HG02870 (cell line): Measurements from ENCODE around the gene PFDN4.
A peak's percentile ranks its signal among the peaks of the same experiment; 100 is the strongest.

Experiments
- ATAC-seq: cut with Tn5 transposase; IDR thresholded peaks from one replicate; pipeline ENCODE4 v1.9.1; 2021; ENCODE audit warnings: mild to moderate bottlenecking, moderate library complexity; ENCODE audit not compliant: unreplicated experiment

PFDN4 gene, protein sequence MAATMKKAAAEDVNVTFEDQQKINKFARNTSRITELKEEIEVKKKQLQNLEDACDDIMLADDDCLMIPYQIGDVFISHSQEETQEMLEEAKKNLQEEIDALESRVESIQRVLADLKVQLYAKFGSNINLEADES

DNA sequence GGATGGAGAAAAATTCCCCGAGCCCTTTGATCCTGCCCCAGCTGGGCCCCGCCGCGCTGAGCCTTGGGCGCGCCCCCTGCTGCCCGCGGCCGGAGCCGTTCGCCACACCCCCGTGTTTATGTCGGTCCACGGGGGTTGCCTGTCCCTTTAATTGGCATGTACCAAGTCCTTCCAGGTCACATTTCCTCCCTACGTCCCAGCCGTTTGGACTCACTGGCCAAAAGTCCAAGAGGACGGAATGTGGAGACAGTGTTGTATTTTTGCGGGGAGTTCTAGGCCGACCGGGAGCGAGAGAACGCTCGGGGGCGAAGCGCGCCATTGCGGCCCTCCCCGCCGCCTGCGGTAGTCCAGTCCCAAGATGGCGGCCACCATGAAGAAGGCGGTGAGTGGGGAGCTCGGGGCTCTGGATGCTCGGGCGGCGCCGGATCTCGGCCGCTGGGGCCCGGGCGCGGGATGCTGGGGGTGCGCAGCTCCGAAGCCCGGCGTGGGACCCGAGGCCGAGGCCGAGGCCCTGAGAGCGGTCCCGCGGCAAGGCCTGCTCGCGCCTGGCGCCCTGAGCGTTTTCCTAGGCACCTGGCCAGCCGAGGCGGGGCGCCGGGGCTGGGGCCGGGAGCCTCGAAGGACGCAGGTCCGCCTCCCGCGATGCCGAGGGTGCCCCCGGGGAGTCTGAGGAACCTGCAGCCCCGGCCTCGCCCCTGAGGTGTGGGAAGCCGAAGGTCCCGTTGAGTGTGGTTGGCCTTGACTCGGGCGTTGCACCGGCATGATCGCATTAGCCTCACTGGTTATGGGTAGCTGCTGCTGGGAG, at the start of gene PFDN4:
Gene PFDN4 (plus strand): TSS at position 345 of the 805 bp plus-strand sequence. CDS start 14 bp downstream, at position 359.
- peak; percentile 92 for ATAC-seq

DNA sequence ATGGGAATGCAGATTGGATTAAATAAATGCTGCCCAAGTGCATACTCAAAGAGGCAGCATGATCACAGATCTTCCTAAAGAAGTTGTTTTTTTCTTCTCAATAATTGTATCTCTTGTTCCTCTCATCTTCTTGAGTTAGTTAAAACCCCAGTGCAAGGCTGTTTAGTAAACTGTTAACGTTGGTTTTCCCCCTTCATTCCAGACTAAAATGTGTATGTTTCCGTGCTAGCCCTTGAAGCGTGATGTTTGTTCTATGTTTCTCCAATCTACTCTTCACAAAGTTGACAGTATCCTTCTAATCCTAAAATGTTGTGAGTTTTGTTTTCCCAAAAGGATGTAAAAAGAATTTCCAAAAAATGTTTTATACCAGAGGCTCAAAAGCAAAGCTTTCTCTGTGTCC, 49.7 kb upstream of the PFDN4 start:
- no peak for ATAC-seq

- ATAC-seq, result no peak
Measured at GRCh38 chr20:54158856-54159418, 49.0 kb upstream of the PFDN4 start.

DNA sequence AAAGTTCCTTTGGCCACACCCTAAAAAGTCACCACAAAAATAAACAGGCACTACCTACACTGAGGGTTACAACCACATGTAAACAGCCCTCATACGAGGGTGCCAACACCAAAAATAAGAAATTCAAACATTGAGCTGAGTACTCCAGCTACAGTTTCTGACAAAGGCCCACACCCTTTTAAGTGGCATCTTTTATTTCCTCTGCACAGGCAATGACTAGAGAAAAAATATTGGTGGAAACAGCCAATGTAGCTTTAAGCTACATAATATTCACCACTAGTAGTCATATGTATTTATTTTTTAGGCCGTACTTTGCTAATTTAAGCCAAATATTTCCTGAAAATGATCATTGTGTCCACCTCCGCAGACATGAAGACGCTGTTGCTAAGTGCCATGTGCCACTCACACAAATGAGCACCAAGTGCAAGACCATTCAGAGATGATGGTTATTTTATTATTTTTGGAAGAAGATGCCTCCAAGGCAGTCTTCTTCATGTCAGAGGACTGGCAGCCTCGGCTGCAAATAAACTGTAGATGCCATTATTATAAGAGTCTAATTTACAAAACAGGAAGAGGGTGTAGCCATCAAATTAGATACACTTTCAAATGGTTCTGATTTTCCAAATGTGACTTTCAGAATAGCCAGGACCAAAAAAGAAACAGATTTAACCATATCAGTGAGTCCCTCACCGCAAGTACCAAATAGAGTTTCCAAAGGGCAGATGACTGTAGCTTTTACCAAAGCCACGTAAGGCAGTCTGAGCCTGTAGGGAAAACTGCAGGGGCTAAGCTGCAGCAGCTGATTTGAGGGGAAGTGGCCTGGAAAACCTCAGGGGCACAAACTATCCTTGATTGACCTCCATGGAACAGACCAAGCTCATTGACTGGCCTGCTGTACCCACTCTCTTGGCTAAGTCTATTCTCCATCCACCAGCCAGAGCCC, 47.6 kb upstream of the PFDN4 start:
- ATAC-seq, result no peak

DNA sequence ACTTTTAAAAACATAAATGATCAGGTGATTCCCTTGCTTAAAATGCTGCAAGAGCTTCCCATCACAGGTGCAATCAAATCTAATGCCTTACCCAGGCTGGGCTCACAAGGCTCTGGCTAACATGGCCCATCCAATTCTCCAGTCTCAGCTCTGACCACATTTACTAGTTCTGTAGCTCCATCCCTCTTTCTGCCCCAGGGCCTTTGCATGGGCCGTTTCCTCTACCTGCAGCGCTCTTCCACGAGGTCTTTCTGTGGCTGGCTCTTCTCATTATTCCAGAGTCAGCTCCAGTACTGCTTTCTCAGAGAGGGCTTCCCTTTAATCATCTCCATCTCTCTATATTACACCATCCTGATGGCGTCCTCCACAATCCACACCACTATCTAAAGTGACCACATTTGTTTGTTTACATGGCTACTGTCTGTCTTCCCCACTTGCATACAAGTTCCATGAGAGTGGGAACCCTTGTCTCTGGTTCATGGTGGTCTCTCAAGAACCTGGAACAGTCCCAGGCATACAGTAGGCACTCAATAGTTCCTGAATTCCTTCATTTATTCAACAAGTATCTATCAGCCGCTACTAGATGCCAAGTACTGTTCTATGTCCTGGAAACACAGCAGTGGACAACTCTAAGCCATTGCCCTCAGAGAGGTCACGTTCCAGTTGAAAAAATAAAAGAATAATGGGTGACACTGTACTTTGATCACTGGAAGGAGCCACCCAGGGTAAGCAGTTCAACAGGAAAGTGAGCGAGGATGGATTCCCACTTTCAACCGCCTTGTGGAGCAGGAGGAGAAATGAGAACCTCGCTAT, 46.7 kb upstream of the PFDN4 start:
- no peak for ATAC-seq

DNA sequence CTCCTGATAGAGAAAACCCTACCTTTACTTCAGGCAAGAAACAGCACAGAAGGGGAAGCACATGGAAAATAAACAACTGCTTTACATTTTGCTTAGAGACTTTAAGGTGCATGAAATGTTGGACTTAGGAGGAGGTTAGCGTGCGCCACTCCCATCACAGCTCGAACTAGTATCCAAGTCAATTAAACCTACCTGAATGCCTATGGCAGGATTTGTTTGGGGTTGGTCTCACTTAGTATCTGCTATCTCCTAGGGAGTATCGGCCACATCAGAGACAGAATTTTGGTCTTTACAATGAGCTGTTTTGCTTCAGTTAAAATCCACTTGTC, 46.1 kb upstream of the PFDN4 start:
- no peak for ATAC-seq

GRCh38 chr20:54162378-54163009, 45.4 kb upstream of the PFDN4 start:
- no peak for ATAC-seq

DNA sequence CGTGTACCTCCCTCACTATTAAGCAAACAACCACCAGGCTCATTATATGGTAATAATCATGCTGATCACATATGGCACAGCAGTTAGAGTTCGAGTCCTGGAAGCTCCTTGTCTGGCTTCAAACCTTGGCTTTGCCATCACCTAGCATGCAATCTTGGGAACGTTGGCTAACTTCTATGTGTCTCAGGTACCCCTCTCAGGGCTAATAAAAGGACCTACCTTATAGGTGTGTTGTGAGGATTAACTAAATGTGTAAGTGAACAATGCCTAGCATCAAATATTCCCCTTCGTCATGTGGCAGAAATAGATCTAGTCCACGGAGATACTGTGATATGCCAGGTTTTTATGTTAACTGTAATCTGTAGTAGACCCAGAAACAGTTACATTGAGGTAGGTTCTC, 44.5 kb upstream of the PFDN4 start:
- no peak for ATAC-seq

GRCh38 chr20:54165014-54165413, 42.9 kb upstream of the PFDN4 start:
- ATAC-seq, result no peak

- ATAC-seq, result no peak
Measured at GRCh38 chr20:54165803-54166202, 42.1 kb upstream of the PFDN4 start.

- ATAC-seq, result no peak
Measured at GRCh38 chr20:54166987-54167662, 40.8 kb upstream of the PFDN4 start.

- no peak for ATAC-seq
Measured at GRCh38 chr20:54167909-54168872, 39.7 kb upstream of the PFDN4 start.

DNA sequence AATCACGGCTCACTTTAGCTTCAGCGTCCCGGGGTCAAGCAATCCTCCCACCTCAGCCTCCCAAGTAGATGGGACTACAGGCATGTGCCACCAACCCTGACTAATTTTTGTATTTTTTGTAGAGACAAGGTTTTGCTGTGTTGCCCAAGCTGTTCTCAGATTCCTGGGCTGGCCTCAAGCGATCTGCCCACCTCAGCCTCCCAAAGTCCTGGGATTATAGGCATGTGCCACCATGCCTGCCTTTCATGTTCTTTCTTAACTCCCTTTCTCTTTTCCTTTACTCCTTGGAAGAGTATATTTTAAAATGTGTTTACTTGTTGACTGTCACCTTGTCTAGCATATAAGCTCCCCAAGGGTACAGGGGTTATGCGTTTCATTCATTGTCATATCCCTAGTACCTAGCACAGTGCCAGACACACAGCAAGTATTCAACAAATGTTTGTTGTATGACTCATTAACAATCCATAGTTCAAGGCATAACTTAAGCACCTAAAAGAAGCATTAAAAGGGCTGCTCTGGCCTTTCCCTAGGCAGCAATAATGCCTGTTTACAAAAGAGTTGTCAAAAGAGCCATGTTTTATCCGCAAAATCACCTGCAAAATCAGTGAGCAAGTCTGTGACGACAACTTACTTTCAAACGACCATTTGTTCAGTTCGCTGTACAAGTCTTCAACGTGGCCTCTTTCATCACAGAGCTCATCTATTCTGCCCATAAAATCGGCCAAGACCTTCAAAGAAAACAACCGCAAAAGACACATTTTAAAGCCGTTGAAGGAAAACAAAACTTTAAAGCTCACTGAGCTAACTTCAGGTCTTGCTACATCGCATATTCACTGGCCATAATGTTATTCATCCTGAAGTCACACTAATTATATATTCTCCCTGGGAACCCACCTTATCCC, 38.7 kb upstream of the PFDN4 start:
- ATAC-seq, result no peak

DNA sequence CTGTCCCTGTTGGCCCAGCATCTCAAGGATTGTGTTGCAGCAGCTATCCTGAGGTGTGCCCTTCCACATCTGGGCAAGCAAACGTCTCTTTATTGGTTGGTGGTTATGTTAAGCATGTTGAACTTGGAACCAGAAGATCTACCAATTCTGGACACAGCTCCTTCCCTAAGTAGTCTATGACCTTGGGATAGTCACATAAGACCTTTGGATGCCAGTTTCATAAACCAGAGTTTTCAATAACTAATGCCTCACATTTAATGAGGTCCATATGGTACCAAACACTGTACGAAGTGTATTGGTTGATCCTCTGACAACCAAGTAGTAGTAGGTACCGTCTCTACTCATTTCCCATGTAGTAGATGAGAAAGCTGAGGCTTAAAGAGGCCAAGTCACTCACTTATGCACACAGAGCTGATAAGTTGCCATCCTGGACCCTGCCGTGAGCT, 37.8 kb upstream of the PFDN4 start:
- no peak for ATAC-seq

DNA sequence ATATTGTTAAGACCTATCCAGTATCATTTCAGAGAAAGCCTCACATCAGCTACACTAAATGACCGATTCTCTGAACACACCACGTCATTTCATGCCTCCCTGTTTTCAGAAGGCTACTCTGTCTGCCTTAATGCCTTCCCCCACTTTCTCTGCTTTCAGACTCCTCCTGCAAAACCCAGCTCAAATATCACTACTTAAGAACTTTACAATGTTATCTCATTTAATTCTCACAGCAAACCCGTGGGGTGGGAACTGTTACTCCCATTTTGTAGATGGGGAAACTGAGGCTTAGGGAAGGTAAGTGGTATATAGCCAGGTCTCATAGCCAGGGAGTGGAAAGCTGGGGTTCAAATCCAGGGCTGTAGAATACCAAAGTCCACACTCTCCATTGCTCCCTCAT, 36.9 kb upstream of the PFDN4 start:
- no peak for ATAC-seq

- ATAC-seq, result no peak
Measured at GRCh38 chr20:54172532-54172855, 35.4 kb upstream of the PFDN4 start.

DNA sequence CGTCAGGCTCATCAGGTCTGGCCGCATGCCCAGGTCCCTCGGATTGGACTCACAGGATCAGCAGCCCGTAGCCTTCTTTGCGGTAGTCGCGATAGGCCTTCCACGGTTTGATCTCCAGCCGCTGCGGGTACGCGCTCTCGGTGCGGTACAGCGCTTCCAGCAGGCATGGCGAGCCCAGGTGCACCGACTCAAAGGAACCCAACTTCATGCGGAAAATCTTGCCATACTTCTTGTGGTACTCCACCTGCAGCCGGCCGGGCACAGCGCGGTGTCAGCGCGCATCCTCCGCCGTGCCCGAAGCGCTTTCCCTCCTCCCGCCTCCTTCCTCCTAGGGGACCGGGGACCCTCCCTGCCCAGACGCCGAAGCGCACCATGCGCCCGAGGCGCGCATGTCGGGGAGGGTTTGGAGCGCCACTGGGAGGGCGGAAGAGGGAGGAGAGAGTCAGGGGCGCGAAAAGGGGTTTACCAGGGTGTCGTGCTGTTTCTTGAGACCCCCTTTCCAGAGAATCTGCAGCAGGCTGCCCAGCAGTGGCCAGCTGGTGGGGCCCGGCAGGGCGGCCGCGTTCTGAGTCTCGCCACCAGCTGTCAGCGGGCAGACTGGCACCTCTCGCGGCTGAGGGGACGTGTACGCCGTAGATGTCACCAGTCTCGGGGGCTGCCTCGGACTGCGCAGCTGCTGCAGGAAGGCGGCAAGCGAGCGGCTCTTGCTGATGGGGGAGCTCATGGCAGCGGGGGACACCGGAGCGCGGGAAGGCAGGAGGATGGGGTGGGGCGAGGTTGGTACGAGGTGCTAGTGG, 34.8 kb upstream of the PFDN4 start:
- ATAC-seq, result no peak
